Cerebellar cortex (tissue), 1 donor: ENCODE results near the gene SHLD1.
A peak's percentile ranks its signal among the peaks of the same experiment; 100 is the strongest.
"Not testable (repeated sequence)": the region's sequence is repeated elsewhere in the genome, so short reads cannot be mapped to it uniquely, and the experiment has no call there.

Experiments used
- DNase-seq: peaks from one replicate; pipeline ENCODE4 v3.0.0-alpha.2; 2015; ENCODE audit warnings: low spot score

SHLD1 gene, protein sequence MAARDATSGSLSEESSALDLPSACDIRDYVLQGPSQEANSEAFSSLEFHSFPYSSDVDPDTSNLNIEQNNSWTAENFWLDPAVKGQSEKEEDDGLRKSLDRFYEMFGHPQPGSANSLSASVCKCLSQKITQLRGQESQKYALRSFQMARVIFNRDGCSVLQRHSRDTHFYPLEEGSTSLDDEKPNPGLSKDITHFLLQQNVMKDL

DNA sequence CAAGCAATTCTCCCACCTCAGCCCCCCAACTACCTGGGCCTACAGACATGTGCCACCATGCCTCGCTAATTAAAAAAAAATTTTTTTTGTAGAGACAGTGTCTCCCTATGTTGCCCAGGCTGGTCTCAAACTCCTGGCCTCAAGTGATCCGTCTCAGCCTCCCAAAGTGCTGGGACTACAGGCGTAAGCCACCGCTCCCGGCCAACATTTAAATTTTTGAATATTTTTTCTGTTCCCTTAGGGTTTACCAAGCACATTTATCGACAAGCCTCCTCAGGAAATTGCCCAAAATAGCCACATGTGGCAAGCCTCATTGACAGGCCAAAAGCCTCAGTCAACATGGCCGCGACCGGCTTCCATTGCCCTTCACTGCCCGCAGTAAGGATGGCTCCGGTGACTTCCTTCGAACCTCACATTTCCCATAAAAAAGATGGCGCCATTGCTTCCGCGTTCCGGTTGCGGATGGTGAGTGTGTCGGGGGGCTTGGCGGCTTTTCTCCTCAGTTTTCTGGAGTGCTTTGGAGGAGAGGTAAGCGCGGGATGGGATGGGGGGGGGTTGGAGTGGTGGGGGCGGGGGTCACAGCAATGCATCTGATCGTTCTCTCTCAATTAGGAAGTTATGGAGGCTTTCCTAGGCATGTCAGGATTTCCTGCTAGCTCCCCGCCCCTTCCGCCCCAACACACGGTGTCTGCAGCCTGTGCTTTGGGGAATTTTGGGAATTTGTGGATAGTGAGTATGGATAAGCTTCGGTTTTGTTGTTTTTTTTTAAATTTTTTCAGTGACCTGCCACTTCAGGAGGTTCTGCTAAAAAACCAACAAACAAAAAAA is at the start of gene SHLD1:
TSS of gene SHLD1 (plus strand) at position 450 of the 828 bp plus-strand sequence. CDS start 22,465 bp downstream, outside the sequence.
- peak; percentile 92 for DNase-seq

DNA sequence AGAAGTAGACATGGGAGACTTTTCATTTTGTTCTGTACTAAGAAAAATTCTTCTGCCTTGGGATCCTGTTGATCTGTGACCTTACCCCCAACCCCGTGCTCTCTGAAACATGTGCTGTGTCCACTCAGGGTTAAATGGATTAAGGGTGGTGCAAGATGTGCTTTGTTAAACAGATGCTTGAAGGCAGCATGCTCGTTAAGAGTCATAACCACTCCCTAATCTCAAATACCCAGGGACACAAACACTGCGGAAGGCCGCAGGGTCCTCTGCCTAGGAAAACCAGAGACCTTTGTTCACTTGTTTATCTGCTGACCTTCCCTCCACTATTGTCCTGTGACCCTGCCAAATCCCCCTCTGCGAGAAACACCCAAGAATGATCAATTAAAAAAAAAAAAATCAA is 47.9 kb upstream of the SHLD1 start:
- not testable (repeated sequence) for DNase-seq

DNA sequence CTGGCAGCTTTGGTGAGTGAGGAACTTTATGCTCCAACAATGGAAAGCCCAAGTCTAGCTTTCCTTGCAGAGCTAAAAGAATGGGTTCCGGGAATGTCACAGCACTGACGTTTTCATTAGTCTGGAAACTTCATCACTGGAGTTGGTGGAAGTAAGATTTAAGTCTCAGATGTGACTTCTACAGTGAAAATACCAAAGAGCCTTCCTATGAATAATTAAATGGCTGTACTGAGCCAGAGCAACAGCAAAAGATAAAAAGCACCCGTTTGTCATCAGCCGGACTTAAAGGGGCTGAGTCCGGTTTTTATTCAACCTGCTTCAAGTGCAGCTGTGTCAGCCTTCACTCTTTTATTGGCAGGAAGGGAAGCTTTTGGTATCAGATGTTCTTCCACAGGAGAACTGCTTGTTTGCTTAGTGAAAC is 46.5 kb upstream of the SHLD1 start:
- DNase-seq: no peak

DNA sequence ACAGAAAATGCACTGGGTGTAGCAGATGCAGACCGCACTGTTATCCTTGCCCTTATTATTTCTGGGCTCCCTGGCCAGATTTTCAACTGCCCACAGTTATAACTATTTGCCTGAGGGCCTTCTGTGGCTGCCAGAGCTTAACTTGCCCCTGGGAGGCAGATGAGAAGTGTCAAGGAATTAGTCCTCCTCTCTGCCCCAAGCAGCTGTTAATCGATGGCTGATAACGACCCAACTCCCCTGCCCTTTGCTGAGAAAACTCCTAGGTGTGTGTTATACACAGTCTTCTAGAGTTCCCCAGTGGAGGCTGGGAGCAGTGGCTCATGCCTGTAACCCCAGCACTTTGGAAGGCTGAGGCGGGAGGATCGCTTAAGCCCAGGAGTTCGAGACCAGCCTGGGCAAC is 44.4 kb upstream of the SHLD1 start:
- DNase-seq: no peak

DNA sequence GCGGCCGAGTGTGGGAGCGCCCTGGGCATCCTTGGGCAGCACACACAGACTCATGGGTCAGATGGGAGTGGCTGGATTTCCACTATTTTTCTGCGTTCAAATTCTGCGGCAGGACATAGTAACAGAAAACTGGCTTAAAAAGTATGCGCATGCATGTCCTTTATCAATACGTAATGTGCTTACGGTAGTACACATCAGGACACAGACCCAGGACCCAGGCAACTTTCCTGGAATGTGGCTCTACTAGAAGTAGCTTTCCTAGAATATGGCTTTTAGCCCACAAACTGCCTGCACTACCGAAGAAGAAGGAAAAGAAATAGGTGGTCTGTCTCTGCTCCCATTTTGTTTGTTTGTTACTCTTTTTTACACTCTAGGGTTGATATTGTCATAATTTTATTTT is 43.4 kb upstream of the SHLD1 start:
- no peak for DNase-seq

DNA sequence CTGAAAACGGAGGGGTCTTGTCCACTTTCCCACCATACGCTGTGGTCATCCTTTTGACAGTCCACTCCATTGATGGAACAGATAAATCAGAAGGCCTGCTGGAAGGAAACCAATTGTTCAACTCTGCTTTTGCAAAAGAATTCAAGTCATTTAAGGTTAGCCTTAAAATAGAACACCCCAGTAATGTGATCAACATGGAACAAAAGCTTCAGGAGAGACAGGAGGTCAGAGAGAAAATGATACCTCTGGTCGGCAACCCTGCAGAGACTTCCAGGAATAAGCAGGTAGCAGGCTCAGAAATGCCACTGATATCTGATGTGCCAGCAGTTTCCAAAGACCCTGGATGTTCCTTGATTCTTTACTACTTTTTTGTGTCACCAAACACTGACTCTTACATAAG is 39.6 kb upstream of the SHLD1 start:
- no peak for DNase-seq

DNA sequence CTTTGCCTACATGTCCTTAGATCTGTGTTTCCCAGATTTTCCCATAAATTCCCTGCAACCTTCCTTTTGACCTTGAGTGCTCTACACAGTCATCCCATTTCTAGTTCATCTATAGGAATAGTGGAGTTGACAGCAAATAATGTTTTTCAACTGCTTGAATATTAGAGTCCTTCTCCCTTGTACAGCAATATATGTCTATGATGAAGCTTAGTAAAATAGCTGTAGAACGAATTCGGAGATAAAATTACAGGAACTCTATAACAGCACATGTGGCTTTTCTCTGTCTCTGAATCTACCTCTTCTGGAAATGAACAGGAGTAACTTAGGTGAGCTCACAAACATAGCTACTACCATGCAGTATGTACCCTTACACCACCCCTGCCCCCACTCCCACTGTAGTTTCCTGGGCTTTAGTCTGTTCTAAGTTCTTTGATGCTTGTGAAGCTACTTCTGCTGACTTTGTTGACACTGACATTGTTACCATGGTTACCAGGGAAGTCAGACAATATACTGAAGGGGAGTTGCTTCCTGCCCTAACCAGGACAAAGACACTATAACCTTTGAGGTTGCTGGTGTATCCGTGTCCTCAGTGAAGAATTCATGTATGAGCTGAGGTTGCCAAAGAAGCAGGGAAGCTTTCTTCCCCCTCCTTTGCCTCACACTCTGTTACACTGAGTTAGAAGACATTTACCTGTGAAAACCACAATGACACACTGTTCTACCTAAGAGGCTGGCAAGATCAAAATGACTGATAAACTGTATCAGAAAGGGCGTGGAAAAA is 35.8 kb upstream of the SHLD1 start:
- DNase-seq: no peak

DNA sequence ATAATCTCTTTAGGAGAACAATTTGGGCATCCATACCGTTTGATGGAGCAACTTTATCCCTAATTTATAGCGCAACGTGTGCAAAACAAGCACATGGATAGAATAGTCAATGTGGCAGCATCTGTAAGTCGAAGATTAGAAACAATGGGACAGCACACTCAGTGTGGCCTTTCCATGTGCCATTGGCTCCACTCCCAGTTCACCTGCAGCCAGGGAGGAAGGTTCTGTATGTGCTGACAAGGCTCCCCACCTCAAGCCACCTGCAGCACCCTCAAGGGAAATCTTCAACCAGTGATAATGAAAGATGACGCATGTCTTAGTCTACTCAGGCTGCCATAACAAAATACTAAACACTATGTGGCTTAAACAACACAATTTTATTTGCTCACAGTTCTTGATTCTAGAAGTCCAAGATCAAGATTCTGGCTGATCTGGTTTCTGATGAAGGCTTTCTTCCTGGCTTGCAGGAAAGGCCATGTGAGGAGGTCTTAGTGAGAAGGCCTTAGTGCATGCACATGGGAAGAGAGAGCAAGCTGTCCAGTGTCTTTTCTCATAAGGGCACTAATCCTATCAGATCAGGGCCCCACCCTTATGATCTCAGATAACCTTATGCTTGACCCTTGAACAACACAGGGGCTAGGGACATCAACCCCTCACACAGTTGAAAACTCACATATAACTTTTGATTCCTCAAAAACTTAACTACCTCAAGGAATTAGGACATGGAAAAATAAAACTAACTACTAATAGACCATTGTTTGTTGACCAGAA is 34.9 kb upstream of the SHLD1 start:
- no peak for DNase-seq

DNA sequence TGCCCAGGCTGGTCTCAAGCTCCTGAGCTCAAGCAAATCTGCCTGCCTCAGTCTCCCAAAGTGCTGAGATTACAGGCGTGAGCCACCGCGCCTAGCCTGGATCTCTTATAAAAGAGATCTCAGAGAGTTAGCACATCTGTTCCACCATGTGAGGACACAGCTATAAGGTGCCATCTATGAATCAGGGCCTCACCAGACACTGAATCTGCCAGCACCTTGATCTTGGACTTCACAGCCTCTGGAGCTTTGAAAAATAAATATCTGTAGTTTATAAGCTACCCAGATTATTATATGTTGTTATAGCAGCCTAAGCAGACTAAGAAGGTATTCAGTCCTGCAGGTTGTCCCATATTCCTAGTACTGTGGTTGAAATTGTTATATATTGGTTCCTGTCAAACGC is 33.2 kb upstream of the SHLD1 start:
- no peak for DNase-seq

DNA sequence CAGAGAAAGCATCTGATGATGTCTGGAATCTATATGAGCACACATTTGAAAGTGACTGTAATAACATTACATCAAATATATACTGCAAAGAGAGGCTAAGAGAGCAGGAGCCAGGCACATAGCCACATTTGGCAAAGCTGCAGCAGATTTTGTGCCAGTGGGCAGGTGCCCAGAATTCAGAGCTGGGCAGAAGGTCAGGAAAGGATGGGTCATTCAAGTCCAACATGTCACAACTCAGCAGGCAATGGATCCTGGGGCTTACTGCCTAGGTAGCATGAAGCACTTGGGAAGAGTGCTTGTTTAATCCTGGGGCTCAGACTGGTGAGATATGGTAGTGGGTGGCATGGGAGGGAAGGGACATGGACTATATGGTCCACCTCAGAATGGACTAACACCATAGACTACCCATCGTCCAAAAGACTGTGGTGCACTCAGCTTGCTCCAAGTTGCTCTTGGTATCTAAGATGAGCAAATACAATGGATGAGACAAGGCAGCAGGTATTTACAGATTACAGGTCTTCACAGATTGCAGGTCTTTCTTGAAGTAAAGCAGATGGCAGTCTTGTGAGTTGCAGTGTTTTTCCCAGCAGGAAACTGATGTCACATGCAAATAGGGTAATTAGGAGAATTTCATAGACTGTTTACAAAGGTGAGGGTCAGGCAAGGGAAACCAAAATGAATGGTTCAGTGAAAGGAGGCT is 31.2 kb upstream of the SHLD1 start:
- DNase-seq: peak; percentile 97

DNA sequence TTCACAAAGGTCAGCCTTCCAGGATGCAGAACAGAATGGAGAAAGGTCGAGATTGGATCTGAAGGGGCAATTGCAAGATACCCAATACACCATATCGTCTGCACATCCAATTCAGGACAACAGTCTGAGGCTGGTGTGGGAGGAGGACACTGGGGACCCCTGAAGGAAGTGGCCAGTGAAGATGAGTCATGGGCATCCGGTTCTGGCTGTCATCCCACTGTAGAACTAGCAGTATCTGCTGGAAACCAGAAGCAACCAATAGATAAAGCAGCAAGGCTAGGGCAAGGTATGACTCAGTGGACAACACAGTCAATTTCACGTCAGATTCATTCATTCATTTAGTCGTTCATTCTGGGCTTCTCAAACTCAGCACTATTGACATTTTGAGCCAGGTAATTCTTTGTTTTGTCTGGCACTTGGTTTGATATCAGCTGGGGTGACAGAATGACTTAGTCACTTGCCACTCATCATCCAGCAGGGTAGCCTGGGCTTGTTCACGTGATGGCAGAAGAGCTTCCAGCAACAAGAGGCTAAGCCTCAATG is 30.3 kb upstream of the SHLD1 start:
- peak; percentile 24 for DNase-seq

DNA sequence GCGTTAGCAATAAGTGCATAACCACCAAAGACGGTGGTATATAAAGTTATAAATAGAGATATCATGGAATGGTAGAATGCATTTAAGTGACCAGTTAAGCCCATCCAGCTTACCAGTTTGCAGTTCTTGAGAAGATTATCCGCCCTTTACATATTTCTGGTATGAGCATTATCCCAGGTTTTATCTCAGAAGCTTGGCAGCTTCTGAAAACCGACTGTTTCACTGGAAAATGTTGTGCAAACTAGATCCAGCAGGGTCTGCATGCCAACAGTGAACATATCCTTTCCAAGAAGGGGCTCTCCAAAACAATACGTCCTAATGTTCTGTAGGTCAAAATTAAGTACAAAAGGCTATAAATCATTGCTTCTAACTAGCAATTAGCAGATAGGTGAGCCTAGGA is 29.5 kb upstream of the SHLD1 start:
- DNase-seq: peak; percentile 30

DNA sequence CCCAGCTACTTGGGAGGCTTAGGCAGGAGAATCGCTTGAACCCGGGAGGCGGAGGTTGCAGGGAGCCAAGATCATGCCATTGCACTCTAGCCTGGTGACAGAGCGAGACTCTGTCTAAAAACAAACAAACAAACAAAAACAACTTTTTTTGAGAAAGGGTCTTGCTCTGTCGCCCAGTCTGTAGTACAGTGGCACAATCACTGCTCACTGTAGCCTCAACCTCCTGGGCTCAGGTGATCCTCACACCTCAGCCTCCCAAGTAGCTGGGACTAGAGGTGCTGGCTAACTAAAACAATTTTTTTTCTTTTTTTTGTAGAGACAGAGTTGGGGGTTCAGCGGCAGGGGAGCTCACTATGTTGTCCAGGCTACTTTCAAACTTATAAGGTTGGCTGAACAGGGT is 28.8 kb upstream of the SHLD1 start:
- not testable (repeated sequence) for DNase-seq

DNA sequence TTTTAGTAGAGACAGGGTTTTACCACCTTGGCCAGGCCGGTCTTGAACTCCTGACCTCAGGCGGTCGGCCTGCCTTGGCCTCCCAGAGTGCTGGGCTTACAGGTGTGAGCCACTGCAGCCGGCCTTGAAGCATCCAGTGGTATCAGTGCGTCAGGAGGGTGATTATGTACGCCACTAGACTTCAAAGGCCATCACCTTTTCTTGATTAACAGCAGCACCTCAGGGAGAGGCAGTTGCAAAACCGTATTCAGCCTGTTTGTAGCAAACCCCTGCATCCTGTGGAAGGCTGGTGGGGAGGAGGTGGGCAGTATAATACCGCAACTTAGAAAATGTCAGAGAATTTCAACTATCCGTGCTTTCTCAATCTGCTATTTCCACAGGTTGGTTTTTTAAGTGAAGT is 27.3 kb upstream of the SHLD1 start:
- DNase-seq: no peak

DNA sequence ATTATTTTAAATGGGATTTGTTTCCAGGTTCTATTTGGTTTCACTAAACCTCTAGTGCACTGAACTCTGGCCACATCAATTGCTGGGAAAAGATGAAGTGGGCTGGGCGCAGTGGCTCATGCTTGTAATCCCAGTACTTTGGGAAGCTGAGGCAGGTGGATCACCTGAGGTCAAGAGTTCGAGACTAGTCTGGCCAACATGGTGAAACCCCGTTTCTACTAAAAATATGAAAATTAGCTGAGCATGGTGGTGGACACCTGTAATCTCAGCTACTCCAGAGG is 25.1 kb upstream of the SHLD1 start:
- DNase-seq: not testable (repeated sequence)

DNA sequence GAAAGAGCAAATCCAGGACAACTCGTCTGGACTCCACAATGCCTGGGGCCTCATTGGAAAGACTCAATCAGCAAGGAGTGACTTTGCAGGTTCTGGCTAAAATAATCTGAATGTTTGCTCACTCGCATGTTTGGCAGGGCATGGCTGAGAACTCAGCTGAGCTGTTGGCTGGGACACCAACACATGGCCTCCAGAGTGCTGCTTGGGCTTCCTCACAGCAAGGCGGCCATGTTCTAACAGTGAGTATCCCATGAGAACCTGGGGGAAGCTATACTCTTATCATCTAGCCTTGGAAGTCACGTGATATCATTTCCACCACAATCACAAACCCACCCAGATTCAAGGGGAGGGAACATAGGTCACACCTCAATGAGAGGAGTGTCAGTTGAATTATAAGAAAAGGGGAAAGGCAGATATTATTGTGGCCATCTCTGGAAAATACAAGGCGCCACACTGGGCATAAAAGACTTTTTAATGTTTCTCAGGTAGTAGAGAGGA is 23.1 kb upstream of the SHLD1 start:
- no peak for DNase-seq

DNA sequence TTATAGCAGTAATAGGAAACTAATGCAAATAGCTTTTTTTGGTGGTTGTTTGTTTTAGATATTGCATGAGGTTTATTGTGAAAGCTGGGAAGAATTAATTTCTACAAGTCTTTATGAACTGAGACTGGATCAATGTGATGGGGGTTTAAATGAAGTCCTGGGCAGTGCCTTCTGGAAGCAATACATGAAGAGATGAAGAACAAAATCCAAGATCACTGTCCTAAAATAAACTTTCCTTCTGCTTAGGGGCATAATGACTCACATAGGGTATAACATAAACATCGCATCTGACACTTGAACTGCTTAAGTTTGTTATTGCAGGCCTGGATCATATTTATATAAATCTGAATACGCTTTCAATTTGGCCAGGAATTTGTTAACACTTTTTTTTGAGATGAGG is 20.9 kb upstream of the SHLD1 start:
- DNase-seq: no peak

DNA sequence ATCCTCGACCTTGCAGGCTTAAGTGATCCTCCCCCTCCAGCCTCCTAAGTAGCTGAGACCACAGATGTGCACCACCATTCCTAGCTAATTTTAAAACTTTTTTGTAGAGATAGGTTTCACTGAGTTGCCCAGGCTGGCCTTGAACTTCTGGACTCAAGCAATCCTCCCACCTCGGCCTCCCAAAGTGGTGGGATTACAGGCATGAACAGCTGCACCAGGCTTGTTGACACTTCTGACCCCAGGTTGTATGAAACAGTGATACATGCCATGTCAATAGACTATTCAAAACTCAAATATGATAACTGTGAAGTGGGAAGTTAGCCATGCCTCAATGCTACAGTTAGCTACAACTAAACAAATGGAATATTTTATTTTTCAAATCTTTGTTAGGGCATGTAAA is 20.1 kb upstream of the SHLD1 start:
- DNase-seq: no peak

DNA sequence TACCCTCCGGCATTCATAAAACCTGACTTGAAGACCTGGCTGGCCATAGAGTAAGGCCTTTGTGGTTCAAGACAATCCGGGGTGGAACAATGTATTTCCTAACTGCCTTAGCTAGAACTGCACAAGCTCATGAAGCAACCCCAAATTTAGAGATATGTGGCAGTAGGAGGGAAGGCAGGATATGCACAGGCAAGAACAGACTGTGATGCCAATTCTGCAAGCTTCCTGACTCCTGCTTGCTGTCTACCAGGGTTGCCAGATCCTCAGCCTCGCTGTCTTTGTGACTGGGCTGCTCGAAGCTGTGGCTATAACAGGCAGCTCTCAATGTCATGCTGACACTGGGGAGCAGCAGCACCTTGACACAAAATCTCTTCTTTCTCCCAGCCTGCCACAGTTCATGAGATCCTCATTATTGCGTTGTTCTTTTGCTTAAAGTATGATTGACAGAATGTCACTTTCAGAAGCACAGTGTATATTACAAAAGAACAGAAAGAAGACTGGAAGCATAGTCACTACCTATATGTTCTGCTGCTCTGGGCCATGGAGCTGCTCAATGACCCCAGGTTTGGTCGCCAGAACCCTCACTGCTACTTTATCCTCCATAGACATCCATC is 18.3 kb upstream of the SHLD1 start:
- peak; percentile 98 for DNase-seq

DNA sequence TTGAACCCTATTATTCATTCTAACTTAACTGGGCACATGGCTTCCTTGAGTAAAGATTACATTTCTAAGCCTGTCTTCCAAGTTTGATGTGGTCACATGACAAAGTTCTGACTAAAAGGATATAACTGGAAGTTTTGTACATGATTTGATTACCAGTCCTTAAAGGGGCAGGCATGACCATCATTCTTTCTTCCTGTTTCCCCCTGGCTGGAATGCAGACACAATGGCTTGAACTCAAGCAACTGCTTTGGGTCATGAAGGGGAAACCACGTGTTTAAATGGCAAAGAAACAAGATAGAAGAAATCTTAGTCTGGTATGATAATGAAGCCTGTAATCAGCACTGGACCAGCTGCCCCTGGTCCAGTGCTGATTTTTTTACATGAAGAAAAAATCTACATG is 15.6 kb upstream of the SHLD1 start:
- DNase-seq: no peak
